GM12875 (cell line): ENCODE results near the gene SRPRA.

Experiments used
- H3K4me3 ChIP-seq: one replicate; pipeline ENCODE4 v1.5.1; 2011; ENCODE audit warnings: low read depth, low read length, control low read depth
- TF ChIP-seq, protein P1 (sequence below): IDR thresholded peaks from 2 replicates; pipeline ENCODE4 v1.5.1; 2011; ENCODE audit warnings: low read depth, mild to moderate bottlenecking, control low read depth, inconsistent platforms, low read length, moderate library complexity, borderline replicate concordance; ENCODE audit not compliant: insufficient read depth

The SRPRA gene, protein sequence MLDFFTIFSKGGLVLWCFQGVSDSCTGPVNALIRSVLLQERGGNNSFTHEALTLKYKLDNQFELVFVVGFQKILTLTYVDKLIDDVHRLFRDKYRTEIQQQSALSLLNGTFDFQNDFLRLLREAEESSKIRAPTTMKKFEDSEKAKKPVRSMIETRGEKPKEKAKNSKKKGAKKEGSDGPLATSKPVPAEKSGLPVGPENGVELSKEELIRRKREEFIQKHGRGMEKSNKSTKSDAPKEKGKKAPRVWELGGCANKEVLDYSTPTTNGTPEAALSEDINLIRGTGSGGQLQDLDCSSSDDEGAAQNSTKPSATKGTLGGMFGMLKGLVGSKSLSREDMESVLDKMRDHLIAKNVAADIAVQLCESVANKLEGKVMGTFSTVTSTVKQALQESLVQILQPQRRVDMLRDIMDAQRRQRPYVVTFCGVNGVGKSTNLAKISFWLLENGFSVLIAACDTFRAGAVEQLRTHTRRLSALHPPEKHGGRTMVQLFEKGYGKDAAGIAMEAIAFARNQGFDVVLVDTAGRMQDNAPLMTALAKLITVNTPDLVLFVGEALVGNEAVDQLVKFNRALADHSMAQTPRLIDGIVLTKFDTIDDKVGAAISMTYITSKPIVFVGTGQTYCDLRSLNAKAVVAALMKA

DNA sequence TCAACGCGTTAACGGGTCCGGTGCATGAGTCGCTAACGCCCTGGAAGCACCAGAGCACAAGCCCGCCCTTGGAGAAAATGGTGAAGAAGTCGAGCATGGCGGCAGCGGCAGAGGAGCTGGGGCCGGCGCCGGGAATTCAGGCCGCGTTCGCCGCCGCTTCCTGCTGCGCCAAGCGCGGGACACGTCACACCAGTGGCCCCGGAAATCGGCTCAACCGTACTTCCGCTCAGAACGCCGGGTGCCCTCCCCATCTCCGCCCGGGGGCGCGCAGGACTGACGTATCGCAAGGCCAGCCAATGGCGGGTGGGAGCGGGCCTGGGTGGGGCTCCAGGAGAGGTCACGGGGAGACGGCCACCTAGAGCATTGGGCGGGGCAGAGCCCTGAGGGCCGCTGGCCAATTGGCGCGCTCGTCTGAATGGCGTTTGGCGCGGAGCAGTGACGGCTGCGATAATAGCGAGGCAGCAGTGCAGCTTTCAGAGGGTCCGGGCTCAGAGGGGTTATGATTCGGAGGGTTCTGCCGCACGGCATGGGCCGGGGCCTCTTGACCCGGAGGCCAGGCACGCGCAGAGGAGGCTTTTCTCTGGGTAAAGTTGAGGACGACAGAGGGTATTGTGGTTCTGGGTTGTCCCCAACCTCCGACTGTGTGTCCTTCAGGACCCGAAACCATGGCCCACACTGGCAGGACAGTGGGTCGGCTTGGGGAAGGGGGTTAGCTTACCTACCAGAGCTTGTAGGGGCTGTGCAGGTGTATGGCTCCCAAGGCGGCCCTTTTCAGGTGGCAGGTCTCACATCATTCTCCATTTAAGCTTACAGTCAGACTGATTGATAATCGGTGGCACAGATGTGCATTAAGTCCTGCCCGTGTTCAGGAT lies at the start of gene SRPRA, which contains the start of gene FOXRED1:
SRPRA (minus strand) TSS at position 188 of the 872 bp plus-strand sequence; CDS start at position 97, 91 bp downstream.
FOXRED1 (plus strand) TSS at position 447 of the 872 bp plus-strand sequence; CDS start at position 500, 53 bp downstream.
- TF ChIP-seq, protein P1, sequence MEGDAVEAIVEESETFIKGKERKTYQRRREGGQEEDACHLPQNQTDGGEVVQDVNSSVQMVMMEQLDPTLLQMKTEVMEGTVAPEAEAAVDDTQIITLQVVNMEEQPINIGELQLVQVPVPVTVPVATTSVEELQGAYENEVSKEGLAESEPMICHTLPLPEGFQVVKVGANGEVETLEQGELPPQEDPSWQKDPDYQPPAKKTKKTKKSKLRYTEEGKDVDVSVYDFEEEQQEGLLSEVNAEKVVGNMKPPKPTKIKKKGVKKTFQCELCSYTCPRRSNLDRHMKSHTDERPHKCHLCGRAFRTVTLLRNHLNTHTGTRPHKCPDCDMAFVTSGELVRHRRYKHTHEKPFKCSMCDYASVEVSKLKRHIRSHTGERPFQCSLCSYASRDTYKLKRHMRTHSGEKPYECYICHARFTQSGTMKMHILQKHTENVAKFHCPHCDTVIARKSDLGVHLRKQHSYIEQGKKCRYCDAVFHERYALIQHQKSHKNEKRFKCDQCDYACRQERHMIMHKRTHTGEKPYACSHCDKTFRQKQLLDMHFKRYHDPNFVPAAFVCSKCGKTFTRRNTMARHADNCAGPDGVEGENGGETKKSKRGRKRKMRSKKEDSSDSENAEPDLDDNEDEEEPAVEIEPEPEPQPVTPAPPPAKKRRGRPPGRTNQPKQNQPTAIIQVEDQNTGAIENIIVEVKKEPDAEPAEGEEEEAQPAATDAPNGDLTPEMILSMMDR = no peak
- H3K4me3 ChIP-seq = peak within 1 kb of the TSS; percentile 92

GRCh38 chr11:126317756-126318573 lies 49.3 kb upstream of the SRPRA start:
- TF ChIP-seq, protein P1 = no peak
- no peak overlapping the region for H3K4me3 ChIP-seq

- no peak overlapping the region for H3K4me3 ChIP-seq
- TF ChIP-seq, protein P1 = no peak
Observed at GRCh38 chr11:126317432-126317755, 48.7 kb upstream of the SRPRA start.

- TF ChIP-seq, protein P1 = no peak
- no peak overlapping the region for H3K4me3 ChIP-seq
Observed at GRCh38 chr11:126313826-126314225, 45.1 kb upstream of the SRPRA start.

DNA sequence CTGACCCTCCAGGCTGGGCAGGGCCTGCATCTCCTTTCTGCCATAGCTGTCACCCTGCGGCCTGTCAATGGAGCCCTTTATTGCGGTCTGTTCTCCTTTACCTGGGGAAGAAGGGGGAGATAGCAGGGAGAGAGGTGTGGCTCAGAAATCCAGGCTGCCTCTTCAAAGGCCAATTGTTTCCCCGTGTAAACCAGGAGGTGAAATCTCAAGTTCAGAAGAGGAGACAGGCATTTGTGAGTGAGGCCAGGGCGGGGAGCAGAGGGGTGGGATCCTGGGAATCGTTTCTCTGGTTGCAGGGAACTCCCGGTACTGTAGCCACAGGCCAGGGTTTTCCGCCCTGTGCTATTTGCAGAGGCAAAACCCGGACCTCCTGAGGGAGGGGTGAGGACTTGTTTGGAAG lies 44.3 kb upstream of the SRPRA start:
- TF ChIP-seq, protein P1 = no peak
- H3K4me3 ChIP-seq = no peak overlapping the region
